Karpas-422 (cell line): ENCODE results near the gene FAM222A. TPM values are rescaled to one million over a fixed set of nuclear protein-coding genes. Genes with fewer than 3 reads are reported as not detected.
A peak's percentile ranks its signal among the peaks of the same experiment; 100 is the strongest.

Experiments
- DNase-seq: peaks from one replicate; pipeline ENCODE4 v3.0.0-alpha.2; 2015
- H2AFZ ChIP-seq: fragments of 200-600 bp; sonication (generic); 2 replicates; pipeline ENCODE4 v1.6.1; 2014; ENCODE audit warnings: antibody characterized with exemption, low read length, mixed read lengths
- H3K27ac ChIP-seq: fragments of 200-600 bp; sonication (generic); 2 replicates; pipeline ENCODE4 v1.5.1; 2014; ENCODE audit warnings: mild to moderate bottlenecking, low read length, moderate library complexity
- H3K27me3 ChIP-seq: fragments of 200-600 bp; sonication (generic); 2 replicates; pipeline ENCODE4 v1.6.1; 2014; ENCODE audit warnings: low read length, mixed read lengths
- H3K36me3 ChIP-seq: fragments of 200-600 bp; sonication (generic); 2 replicates; pipeline ENCODE4 v1.6.1; 2014; ENCODE audit warnings: low read length, mixed read lengths; ENCODE audit not compliant: insufficient read depth
- H3K4me1 ChIP-seq: fragments of 200-600 bp; sonication (generic); 2 replicates; pipeline ENCODE4 v1.6.1; 2014; ENCODE audit warnings: mild to moderate bottlenecking, low read length, mixed read lengths
- H3K4me2 ChIP-seq: fragments of 200-600 bp; sonication (generic); 2 replicates; pipeline ENCODE4 v1.6.1; 2014; ENCODE audit warnings: low read length, low read depth, mild to moderate bottlenecking; ENCODE audit not compliant: poor library complexity, severe bottlenecking
- H3K4me3 ChIP-seq: fragments of 200-600 bp; sonication (generic); 2 replicates; pipeline ENCODE4 v1.5.1; 2014; ENCODE audit warnings: mild to moderate bottlenecking, antibody characterized with exemption, low read length, mixed read lengths
- H3K79me2 ChIP-seq: fragments of 200-600 bp; sonication (generic); 2 replicates; pipeline ENCODE4 v1.6.1; 2014; ENCODE audit warnings: mild to moderate bottlenecking, low read length, mixed read lengths
- H3K9ac ChIP-seq: fragments of 200-600 bp; sonication (generic); 2 replicates; pipeline ENCODE4 v1.6.0; 2014; ENCODE audit warnings: low read length
- H3K9me2 ChIP-seq: fragments of 200-600 bp; sonication (generic), shearing (Covaris generic); replicated peaks from 2 replicates; pipeline ENCODE4 v1.6.0; 2014; ENCODE audit warnings: mild to moderate bottlenecking, low read length, moderate library complexity; ENCODE audit not compliant: insufficient read depth
- H3K9me3 ChIP-seq: fragments of 300-700, 200-600 bp; sonication (generic); 2 replicates; pipeline ENCODE4 v1.6.1; 2014; ENCODE audit warnings: low read length, mixed read lengths
- H4K20me1 ChIP-seq: fragments of 200-600 bp; sonication (generic); 2 replicates; pipeline ENCODE4 v1.6.1; 2014; ENCODE audit warnings: mild to moderate bottlenecking, antibody characterized with exemption, low read length, low read depth; ENCODE audit not compliant: insufficient read depth
- total RNA-seq: library from RNA; depleted of rRNA; stranded (reverse); fragments of >200 nt; shearing (Covaris generic); gene quantifications from 2 replicates; pipeline ENCODE4 v1.2.3, GENCODE V29; 2014; ENCODE audit warnings: low replicate concordance

The FAM222A gene
- total RNA-seq, 1 experiment from 2014 or later: 0.11 TPM

GRCh38 chr12:109710747-109711595 is 2.7 kb upstream of the FAM222A start:
- H3K9ac ChIP-seq: no peak overlapping the region
- peaks cover 6% of the 10 kb centered on the region; the same call in 1 of the 2 replicates for H4K20me1 ChIP-seq
- no peak overlapping the region for H3K4me2 ChIP-seq
- DNase-seq: no peak
- no peak overlapping the region for H3K4me3 ChIP-seq
- no peaks in the 10 kb centered on the region for H3K9me2 ChIP-seq
- no peaks in the 10 kb centered on the region for H3K9me3 ChIP-seq
- no peaks in the 10 kb centered on the region for H3K79me2 ChIP-seq
- no peaks in the 10 kb centered on the region for H3K27me3 ChIP-seq
- H3K36me3 ChIP-seq: no peaks in the 10 kb centered on the region
- no peak overlapping the region for H2AFZ ChIP-seq
- H3K4me1 ChIP-seq: peaks cover 24% of the 10 kb centered on the region
- H3K27ac ChIP-seq: no peak overlapping the region

GRCh38 chr12:109711596-109712461 is 1.8 kb upstream of the FAM222A start:
- Histone ChIP-seq H3K79me2 (no peaks in the 10 kb centered on the region), H3K9ac (no peak overlapping the region), H3K27me3 (no peaks in the 10 kb centered on the region)

GRCh38 chr12:109714141-109714912 is 702 bp downstream of the FAM222A start:
- no peaks in the 10 kb centered on the region for H3K79me2 ChIP-seq
- no peak overlapping the region for H3K27ac ChIP-seq
- H3K4me2 ChIP-seq: peak overlapping the region; percentile 95
- H3K27me3 ChIP-seq: no peaks in the 10 kb centered on the region
- peaks cover 6% of the 10 kb centered on the region; the same call in 1 of the 2 replicates for H4K20me1 ChIP-seq
- peak; percentile 80 for DNase-seq
- peak overlapping the region; percentile 71; the same call in 1 of the 2 replicates for H2AFZ ChIP-seq
- H3K4me3 ChIP-seq: peak overlapping the region; percentile 79
- H3K36me3 ChIP-seq: no peaks in the 10 kb centered on the region
- H3K9me2 ChIP-seq: no peaks in the 10 kb centered on the region
- H3K4me1 ChIP-seq: peaks cover 20% of the 10 kb centered on the region
- peak overlapping the region; percentile 62 for H3K9ac ChIP-seq
- H3K9me3 ChIP-seq: no peaks in the 10 kb centered on the region

More at GRCh38 chr12:109711596-109712461, 1.8 kb upstream of the FAM222A start:
- no peak for DNase-seq
- Histone ChIP-seq H3K27ac (no peak overlapping the region), H3K4me2 (no peak overlapping the region), H3K36me3 (no peaks in the 10 kb centered on the region), H3K4me3 (no peak overlapping the region), H4K20me1 (peaks cover 6% of the 10 kb centered on the region; the same call in 1 of the 2 replicates), H3K4me1 (peaks cover 24% of the 10 kb centered on the region), H2AFZ (no peak overlapping the region), H3K9me2 (no peaks in the 10 kb centered on the region), H3K9me3 (no peaks in the 10 kb centered on the region)

GRCh38 chr12:109714913-109715244 is 1.3 kb downstream of the FAM222A start:
- peaks cover 6% of the 10 kb centered on the region; the same call in 1 of the 2 replicates for H4K20me1 ChIP-seq
- no peaks in the 10 kb centered on the region for H3K79me2 ChIP-seq
- no peaks in the 10 kb centered on the region for H3K9me3 ChIP-seq
- H3K4me1 ChIP-seq: peaks cover 20% of the 10 kb centered on the region
- peak overlapping the region; percentile 95 for H3K4me2 ChIP-seq
- no peaks in the 10 kb centered on the region for H3K9me2 ChIP-seq
- no peak for DNase-seq
- no peak overlapping the region for H3K9ac ChIP-seq
- no peaks in the 10 kb centered on the region for H3K27me3 ChIP-seq
- no peak overlapping the region for H3K27ac ChIP-seq
- no peaks in the 10 kb centered on the region for H3K36me3 ChIP-seq
- H2AFZ ChIP-seq: no peak overlapping the region
- H3K4me3 ChIP-seq: peak overlapping the region; percentile 79; the same call in 1 of the 2 replicates

GRCh38 chr12:109715310-109716091 is 1.9 kb downstream of the FAM222A start:
- Histone ChIP-seq H2AFZ (no peak overlapping the region), H3K4me1 (peaks cover 20% of the 10 kb centered on the region), H4K20me1 (peaks cover 6% of the 10 kb centered on the region; the same call in 1 of the 2 replicates), H3K27me3 (no peaks in the 10 kb centered on the region), H3K4me2 (peak overlapping the region; percentile 95), H3K9me2 (no peaks in the 10 kb centered on the region), H3K9ac (no peak overlapping the region), H3K36me3 (no peaks in the 10 kb centered on the region), H3K9me3 (no peaks in the 10 kb centered on the region), H3K27ac (no peak overlapping the region), H3K79me2 (no peaks in the 10 kb centered on the region), H3K4me3 (no peak overlapping the region; the same call in 1 of the 2 replicates)
- DNase-seq: peak; percentile 55

GRCh38 chr12:109716092-109716479 is 2.5 kb downstream of the FAM222A start:
- no peaks in the 10 kb centered on the region for H3K36me3 ChIP-seq
- H3K4me2 ChIP-seq: no peak overlapping the region
- H3K9me2 ChIP-seq: no peaks in the 10 kb centered on the region
- H3K79me2 ChIP-seq: no peaks in the 10 kb centered on the region
- no peaks in the 10 kb centered on the region for H3K9me3 ChIP-seq
- H4K20me1 ChIP-seq: peaks cover 6% of the 10 kb centered on the region; the same call in 1 of the 2 replicates
- H3K4me1 ChIP-seq: peaks cover 20% of the 10 kb centered on the region
- no peak overlapping the region for H2AFZ ChIP-seq
- no peak overlapping the region for H3K4me3 ChIP-seq
- H3K27me3 ChIP-seq: no peaks in the 10 kb centered on the region
- no peak overlapping the region for H3K27ac ChIP-seq
- no peak for DNase-seq
- H3K9ac ChIP-seq: no peak overlapping the region

GRCh38 chr12:109716512-109717389 is 3.1 kb downstream of the FAM222A start:
- Histone ChIP-seq H3K27me3 (no peaks in the 10 kb centered on the region), H3K4me2 (no peak overlapping the region)

More at GRCh38 chr12:109716512-109717389, 3.1 kb downstream of the FAM222A start:
- H3K9me3 ChIP-seq: no peaks in the 10 kb centered on the region
- H3K9ac ChIP-seq: no peak overlapping the region
- H3K9me2 ChIP-seq: no peaks in the 10 kb centered on the region
- no peak overlapping the region for H2AFZ ChIP-seq
- no peaks in the 10 kb centered on the region for H3K79me2 ChIP-seq
- DNase-seq: no peak
- no peak overlapping the region for H3K4me3 ChIP-seq
- no peak overlapping the region for H3K27ac ChIP-seq
- peaks cover 6% of the 10 kb centered on the region; the same call in 1 of the 2 replicates for H4K20me1 ChIP-seq
- H3K36me3 ChIP-seq: no peaks in the 10 kb centered on the region
- H3K4me1 ChIP-seq: peaks cover 20% of the 10 kb centered on the region
